ENCODE data around the gene LTO1. TPM values are rescaled to one million over a fixed set of nuclear protein-coding genes. Genes with fewer than 3 reads are reported as not detected.

LTO1 gene
- total and polyA plus RNA-seq, 2 of the 13 experiments (the other 11 are each of a cell fraction or from before 2014, with no cell fraction given) = 11.8 to 15.0 TPM

- TF ChIP-seq, protein P1, sequence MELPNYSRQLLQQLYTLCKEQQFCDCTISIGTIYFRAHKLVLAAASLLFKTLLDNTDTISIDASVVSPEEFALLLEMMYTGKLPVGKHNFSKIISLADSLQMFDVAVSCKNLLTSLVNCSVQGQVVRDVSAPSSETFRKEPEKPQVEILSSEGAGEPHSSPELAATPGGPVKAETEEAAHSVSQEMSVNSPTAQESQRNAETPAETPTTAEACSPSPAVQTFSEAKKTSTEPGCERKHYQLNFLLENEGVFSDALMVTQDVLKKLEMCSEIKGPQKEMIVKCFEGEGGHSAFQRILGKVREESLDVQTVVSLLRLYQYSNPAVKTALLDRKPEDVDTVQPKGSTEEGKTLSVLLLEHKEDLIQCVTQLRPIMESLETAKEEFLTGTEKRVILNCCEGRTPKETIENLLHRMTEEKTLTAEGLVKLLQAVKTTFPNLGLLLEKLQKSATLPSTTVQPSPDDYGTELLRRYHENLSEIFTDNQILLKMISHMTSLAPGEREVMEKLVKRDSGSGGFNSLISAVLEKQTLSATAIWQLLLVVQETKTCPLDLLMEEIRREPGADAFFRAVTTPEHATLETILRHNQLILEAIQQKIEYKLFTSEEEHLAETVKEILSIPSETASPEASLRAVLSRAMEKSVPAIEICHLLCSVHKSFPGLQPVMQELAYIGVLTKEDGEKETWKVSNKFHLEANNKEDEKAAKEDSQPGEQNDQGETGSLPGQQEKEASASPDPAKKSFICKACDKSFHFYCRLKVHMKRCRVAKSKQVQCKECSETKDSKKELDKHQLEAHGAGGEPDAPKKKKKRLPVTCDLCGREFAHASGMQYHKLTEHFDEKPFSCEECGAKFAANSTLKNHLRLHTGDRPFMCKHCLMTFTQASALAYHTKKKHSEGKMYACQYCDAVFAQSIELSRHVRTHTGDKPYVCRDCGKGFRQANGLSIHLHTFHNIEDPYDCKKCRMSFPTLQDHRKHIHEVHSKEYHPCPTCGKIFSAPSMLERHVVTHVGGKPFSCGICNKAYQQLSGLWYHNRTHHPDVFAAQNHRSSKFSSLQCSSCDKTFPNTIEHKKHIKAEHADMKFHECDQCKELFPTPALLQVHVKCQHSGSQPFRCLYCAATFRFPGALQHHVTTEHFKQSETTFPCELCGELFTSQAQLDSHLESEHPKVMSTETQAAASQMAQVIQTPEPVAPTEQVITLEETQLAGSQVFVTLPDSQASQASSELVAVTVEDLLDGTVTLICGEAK (IDR thresholded peaks at IDR 0.05) = no peak
- TF ChIP-seq, protein P1 (CRISPR knock-in tag; IDR thresholded peaks at IDR 0.05) = no peak
- TF ChIP-seq KMT2B (CRISPR knock-in tag; IDR thresholded peaks at IDR 0.05) (no peak), ZNF678 (CRISPR knock-in tag; IDR thresholded peaks at IDR 0.05) (no peak), ZNF552 (CRISPR knock-in tag; IDR thresholded peaks at IDR 0.05; ENCODE audit: borderline replicate concordance) (no peak), ZNF660 (CRISPR knock-in tag; IDR thresholded peaks at IDR 0.05; ENCODE audit: borderline replicate concordance, low read depth) (no peak), RARG (CRISPR knock-in tag; IDR thresholded peaks at IDR 0.05; ENCODE audit: low read depth) (no peak), MED13 (CRISPR knock-in tag; IDR thresholded peaks at IDR 0.05) (no peak), ZNF766 (CRISPR knock-in tag; IDR thresholded peaks at IDR 0.05; ENCODE audit: borderline replicate concordance) (no peak), ZNF543 (CRISPR knock-in tag; IDR thresholded peaks at IDR 0.05) (no peak), KLF12 (CRISPR knock-in tag; IDR thresholded peaks at IDR 0.05; ENCODE audit: borderline replicate concordance) (no peak)
- TF ChIP-seq, protein P2, sequence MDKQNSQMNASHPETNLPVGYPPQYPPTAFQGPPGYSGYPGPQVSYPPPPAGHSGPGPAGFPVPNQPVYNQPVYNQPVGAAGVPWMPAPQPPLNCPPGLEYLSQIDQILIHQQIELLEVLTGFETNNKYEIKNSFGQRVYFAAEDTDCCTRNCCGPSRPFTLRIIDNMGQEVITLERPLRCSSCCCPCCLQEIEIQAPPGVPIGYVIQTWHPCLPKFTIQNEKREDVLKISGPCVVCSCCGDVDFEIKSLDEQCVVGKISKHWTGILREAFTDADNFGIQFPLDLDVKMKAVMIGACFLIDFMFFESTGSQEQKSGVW (CRISPR knock-in tag; IDR thresholded peaks at IDR 0.05; ENCODE audit: borderline replicate concordance) = no peak
Observed at GRCh38 chr11:69635804-69636511, 39.2 kb downstream of the LTO1 start (continued).

Data from HepG2 (cell line).